HG02973 (cell line): ENCODE results near the gene CEACAM1.
"Not testable (repeated sequence)": the region's sequence is repeated elsewhere in the genome, so short reads cannot be mapped to it uniquely, and the experiment has no call there.

ENCODE experiments used
- ATAC-seq: cut with Tn5 transposase; IDR thresholded peaks from one replicate; pipeline ENCODE4 v1.9.1; 2021; ENCODE audit warnings: moderate library complexity; ENCODE audit not compliant: unreplicated experiment

CEACAM1 gene

GRCh38 chr19:42549067-42549466 is 20.8 kb upstream of the CEACAM1 start:
- ATAC-seq = not testable (repeated sequence)

GRCh38 chr19:42548552-42548951 is 20.3 kb upstream of the CEACAM1 start:
- no peak for ATAC-seq

DNA sequence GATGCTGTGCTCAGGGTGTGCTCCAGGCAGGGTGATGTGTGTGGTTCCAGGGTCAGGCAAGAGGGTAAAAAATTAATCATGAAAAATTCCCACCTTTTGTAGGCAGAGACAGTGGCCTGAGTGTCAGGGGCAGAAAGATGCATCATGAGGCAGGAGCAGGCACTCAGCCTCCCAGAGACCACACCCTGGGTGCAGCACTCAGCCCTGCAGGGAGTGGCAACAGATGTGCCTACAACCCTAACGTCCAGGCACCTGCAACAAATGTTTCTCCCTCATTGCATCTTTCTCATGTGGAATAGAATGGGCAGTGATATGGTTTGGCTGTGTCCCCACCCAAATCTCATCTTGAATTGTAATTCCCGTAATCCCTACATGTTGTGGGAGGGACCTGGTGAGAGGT is 19.6 kb upstream of the CEACAM1 start:
- no peak for ATAC-seq

DNA sequence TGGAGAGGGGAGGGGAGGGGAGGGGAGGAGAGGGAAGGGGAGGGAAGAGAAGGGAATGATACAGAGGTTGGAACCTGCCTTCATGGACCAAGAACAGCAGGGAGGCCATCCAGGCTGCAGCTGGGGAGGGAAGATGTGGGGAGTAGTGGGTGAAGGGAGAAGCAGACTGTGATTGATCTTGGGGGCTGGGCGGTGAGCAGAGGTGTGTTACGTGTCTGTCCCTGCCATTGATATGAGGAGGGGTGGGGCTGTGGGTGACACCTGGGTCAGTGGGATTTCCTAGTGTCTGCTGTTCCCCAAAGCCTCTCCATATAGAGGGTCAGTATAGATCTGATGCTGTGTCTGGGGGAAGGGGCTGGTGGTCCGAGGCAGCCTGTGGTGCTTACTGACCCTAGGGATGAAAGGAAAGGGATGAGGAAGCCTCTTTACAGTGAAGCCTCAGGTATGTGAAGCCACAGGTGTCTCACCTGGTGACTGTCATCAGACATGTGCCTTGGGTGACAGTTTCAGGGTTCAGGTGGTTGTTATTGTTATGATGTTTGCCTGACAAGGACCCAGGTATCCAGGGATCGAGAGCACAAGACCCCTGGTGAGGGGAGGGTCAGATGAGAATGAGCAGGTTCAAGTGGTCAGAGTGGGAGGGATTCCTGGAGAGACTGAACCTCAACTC is 18.7 kb upstream of the CEACAM1 start:
- ATAC-seq = no peak

DNA sequence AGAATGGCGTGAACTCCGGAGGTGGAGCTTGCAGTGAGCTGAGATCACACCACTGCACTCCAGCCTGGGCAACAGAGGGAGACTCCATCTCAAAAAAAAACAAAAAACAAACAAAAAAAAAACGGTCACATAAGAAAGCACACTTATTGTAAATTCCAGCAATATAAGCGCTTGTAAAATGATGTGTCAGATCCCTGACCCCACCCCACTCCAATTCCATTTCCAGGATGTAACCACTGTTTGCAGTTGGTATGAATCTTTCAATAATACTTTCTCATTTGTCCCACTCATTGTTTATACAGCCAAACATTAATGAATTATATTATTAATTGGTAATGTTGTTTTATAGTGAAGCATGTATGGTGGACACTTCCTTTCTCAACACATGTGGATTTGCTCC is 15.9 kb upstream of the CEACAM1 start:
- ATAC-seq = no peak

- no peak for ATAC-seq
Measured at GRCh38 chr19:42542791-42543190, 14.5 kb upstream of the CEACAM1 start.

DNA sequence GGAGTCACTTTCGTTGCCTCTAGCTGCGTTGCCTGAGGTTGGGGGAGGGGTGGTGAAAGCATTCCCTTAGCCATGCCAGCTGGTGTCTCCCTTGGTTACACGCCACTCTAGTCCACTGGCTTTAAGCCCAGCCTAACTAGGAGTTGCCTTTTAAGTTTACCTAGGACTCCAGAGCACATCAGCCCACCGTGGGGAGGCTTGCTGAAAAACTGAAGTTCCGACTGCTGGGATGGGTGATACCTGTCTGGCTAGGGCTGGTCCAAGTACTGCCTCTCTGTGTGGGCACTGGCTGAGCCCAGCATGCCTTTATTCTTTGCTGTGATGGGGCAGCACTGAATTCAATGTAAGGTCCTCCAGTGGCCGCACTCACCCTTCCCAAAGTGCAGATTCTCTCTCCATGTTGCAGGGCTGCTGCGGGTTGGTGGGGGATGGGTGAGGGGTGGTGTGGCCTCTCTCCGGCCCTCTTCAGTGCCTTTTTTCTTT is 11.8 kb upstream of the CEACAM1 start:
- ATAC-seq = no peak

DNA sequence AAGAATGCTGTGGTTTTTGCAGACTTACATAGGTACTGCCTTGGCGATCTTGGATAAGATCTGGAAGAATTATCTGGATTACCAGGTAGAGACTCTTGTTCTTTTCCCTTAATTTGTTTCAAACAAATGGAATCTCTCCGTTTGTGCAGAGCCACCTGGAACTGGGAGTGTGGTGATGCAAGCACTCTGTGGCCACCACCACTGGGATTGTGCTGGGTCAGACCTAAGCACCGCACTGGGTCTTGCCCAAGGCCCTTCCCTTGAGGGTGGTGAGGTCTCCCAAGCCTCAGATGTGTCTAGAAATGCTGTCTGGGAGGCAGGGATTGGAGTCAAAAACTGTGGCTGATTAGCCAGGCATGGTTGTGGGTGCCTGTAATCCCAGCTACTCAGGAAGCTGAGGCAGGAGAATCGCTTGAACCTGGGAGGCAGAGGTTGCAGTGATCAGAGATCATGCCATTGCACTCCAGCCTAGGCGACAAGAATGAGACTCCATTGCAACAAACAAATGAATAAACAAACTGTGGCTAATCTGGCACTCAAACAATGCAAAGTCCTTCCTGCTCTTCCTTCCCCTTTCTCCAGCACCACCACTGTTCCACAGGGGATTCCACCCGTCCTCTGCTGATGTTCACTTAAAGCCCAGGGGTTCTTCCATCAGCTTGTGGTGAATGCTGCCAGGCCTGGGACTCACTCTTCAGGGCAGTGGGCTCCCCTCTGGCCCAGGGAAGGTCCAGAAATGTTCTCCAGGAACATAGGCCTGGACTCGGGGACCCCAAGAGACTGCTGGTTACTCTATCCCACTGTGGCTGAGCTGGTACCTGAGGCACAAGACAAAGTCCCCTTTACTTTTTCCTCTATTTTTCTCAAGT is 10.8 kb upstream of the CEACAM1 start:
- ATAC-seq = no peak

- not testable (repeated sequence) for ATAC-seq
Measured at GRCh38 chr19:42535276-42535675, 7.0 kb upstream of the CEACAM1 start.

DNA sequence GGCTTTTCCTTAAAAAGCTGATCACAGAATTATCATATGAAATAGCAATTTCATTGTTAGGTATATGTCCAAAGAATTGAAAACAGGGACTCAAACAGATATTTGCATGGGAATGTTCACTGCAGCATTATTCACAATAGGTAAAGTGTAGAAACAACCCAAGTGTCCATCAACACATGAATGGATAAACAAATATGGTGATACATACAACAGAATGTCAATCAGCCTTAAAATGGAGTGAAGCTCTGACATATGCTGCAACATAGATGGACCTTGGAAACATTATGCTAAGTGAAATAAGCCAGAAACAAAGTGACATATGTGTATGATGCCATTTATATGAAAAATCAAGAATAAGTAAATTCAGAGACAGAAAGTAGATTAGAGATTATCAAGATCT is 6.1 kb upstream of the CEACAM1 start:
- ATAC-seq = no peak

DNA sequence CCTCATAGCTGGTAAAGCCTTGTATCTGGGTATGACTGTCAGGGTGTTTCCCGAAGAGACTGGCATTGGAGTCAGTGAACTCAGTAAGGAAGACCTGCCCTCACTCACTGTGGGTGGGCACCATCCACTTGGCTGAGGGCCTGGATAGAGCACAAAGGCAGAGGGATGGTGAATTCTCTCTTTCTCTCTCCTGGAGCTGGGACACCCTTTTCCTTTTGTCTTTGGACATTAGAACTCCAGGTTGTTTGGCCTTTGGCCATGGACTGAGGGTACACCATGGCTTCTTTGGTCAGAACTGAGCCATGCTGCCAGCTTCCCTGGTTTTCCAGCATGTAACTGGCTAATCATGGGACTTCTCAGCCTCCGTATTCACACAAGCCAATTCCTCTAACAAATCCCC is 4.6 kb upstream of the CEACAM1 start:
- no peak for ATAC-seq

- ATAC-seq = no peak
Measured at GRCh38 chr19:42531313-42531712, 3.0 kb upstream of the CEACAM1 start.

GRCh38 chr19:42529248-42529764 is 1.0 kb upstream of the CEACAM1 start:
- no peak for ATAC-seq

DNA sequence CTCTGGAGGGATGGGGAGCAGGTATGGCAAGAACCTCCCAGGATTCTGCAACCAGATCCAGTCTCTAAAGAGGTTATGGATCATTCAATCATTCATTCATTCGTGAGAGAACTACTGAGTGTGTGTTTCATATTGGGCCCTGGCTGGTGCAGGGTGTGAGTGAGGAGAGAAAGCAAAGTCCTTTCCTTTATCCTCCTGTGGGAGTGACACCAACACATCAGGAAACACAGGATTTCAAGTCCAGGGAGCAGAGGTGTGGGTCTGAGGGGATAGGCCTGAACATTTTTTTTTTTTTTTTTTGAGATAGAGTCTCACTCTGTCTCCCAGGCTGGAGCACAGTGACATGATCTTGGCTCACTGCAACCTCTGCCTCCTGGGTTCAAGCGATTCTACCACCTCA is 3.3 kb downstream of the CEACAM1 start:
- no peak for ATAC-seq

DNA sequence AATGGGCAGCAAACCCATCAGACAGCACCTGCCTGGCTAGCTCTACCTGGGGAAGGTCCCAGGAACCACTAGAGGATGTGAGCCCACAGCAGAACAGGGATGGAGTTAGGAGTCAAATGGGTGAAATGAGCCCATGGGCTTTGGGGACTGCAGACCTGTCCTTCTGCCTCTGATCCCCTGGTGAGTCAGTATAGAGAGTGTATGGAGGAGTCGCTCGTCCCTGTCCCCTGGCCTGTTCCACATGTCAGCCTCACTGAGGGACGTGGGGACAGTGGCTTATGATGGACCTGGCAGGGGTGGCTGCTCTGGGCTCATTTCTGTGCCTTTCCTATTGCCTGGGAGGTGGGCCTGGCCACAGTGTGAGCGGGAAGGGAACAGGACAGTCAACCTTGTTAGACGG is 4.0 kb downstream of the CEACAM1 start:
- ATAC-seq = no peak

GRCh38 chr19:42522262-42522661 is 6.0 kb downstream of the CEACAM1 start:
- ATAC-seq = not testable (repeated sequence)

- no peak for ATAC-seq
Measured at GRCh38 chr19:42521346-42522030, 6.8 kb downstream of the CEACAM1 start.

- ATAC-seq = no peak
Measured at GRCh38 chr19:42519108-42519507, 9.2 kb downstream of the CEACAM1 start.

DNA sequence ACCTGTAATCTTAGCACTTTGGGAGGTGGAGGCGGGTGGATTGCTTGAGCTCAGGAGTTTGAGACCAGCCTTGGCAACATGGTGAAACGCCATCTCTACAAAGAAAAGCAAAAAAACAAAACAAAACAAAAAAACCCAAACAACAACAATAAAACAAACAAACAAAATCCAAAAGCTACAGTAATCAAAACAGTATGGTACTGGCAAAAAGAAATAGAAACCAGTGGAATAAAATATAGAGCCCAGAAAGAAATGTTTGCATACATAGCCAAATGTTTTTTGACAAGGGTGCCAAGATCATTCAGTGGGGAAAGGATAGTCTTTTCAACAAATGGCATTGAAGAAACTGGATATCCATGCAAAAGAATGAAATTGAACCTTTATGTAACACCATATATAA is 11.5 kb downstream of the CEACAM1 start:
- ATAC-seq = no peak

GRCh38 chr19:42515241-42515832 is 12.9 kb downstream of the CEACAM1 start:
- no peak for ATAC-seq

DNA sequence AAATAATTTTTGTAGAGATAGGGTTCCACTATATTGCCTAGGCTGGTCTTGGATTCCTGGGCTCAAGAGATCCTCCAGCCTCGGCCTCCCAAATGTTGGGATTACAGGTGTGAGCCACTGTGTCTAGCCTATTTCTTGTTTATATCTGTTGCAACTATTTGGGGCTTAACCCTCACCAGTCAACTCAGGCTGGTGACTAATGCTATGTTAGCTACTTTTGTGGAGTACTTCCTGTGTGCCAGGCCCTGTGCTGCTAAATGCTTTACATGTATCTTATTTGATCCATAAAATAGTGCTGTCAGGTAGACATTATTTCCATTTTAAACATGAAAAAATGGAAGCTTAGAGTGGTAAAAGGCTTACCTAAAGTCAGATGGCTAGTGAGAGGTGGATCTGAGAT is 13.8 kb downstream of the CEACAM1 start:
- no peak for ATAC-seq
